Activated naive CD8-positive, alpha-beta T cell treated with anti-CD3 and anti-CD28 coated beads, Interleukin-2, amount 50 U/mL, for 24 hours (primary cell): Measurements from ENCODE around the gene SCAF1.

ENCODE experiments used
- ATAC-seq: fragments of 150-1000 bp; cut with Tn5 transposase; one replicate; pipeline ENCODE4 v1.10.0; 2021
- DNase-seq: peaks from one replicate; pipeline ENCODE4 v3.0.0; 2021
- H3K27ac Mint-ChIP-seq: one replicate; pipeline ENCODE4 v1.8.0; 2021; ENCODE audit warnings: mild to moderate bottlenecking, mixed read lengths
- H3K27me3 Mint-ChIP-seq: one replicate; pipeline ENCODE4 v1.8.0; 2021; ENCODE audit warnings: mixed read lengths
- H3K36me3 Mint-ChIP-seq: one replicate; pipeline ENCODE4 v1.8.0; 2021; ENCODE audit warnings: low read depth, mixed read lengths
- H3K4me1 Mint-ChIP-seq: one replicate; pipeline ENCODE4 v1.8.0; 2021; ENCODE audit warnings: mixed read lengths
- H3K4me3 Mint-ChIP-seq: one replicate; pipeline ENCODE4 v1.8.0; 2021; ENCODE audit warnings: mild to moderate bottlenecking, moderate library complexity, mixed read lengths
- H3K9me3 Mint-ChIP-seq: one replicate; pipeline ENCODE4 v1.8.0; 2021; ENCODE audit warnings: mixed read lengths

SCAF1 gene

GRCh38 chr19:49663224-49663623 is 21.2 kb downstream of the SCAF1 start:
- ATAC-seq (no peak), DNase-seq (no peak)
- peaks cover 2% of the 10 kb centered on the region for H3K27me3 Mint-ChIP-seq
- peaks cover 24% of the 10 kb centered on the region for H3K36me3 Mint-ChIP-seq
- H3K27ac Mint-ChIP-seq: no peak overlapping the region
- H3K4me1 Mint-ChIP-seq: peaks cover 36% of the 10 kb centered on the region
- no peaks in the 10 kb centered on the region for H3K9me3 Mint-ChIP-seq
- peak overlapping the region; percentile 100 for H3K4me3 Mint-ChIP-seq

GRCh38 chr19:49664171-49665035 is 22.4 kb downstream of the SCAF1 start:
- peak; percentile 95 for DNase-seq
- Mint-ChIP-seq H3K4me1 (peaks cover 36% of the 10 kb centered on the region), H3K9me3 (no peaks in the 10 kb centered on the region), H3K27me3 (peaks cover 2% of the 10 kb centered on the region), H3K36me3 (peaks cover 22% of the 10 kb centered on the region), H3K27ac (peak overlapping the region; percentile 95), H3K4me3 (peak overlapping the region; percentile 100)
- peak; percentile 64 for ATAC-seq

- Mint-ChIP-seq H3K4me3 (peak overlapping the region; percentile 100), H3K27me3 (peaks cover 2% of the 10 kb centered on the region), H3K36me3 (peaks cover 23% of the 10 kb centered on the region), H3K27ac (peak overlapping the region; percentile 95), H3K9me3 (no peaks in the 10 kb centered on the region), H3K4me1 (peaks cover 36% of the 10 kb centered on the region)
- ATAC-seq (no peak), DNase-seq (no peak)
Observed at GRCh38 chr19:49665036-49665350, 23.0 kb downstream of the SCAF1 start.

- peaks cover 19% of the 10 kb centered on the region for H3K36me3 Mint-ChIP-seq
- ATAC-seq (peak; percentile 88), DNase-seq (peak; percentile 100)
- peak within 1 kb of the TSS; percentile 95 for H3K27ac Mint-ChIP-seq
- H3K4me1 Mint-ChIP-seq: peaks cover 36% of the 10 kb centered on the region
- peak within 1 kb of the TSS; percentile 100 for H3K4me3 Mint-ChIP-seq
- no peaks in the 10 kb centered on the region for H3K9me3 Mint-ChIP-seq
- peaks cover 2% of the 10 kb centered on the region for H3K27me3 Mint-ChIP-seq
Observed at GRCh38 chr19:49665351-49666119, 23.5 kb downstream of the SCAF1 start, which contains the start of the genes BCL2L12 and IRF3. Gene BCL2L12 (plus strand): TSS chr19:49665933. CDS start chr19:49666693, 760 bp downstream. Gene IRF3 (minus strand): TSS chr19:49665857. CDS start chr19:49664838, 1,019 bp downstream.

- Mint-ChIP-seq H3K4me1 (peaks cover 36% of the 10 kb centered on the region), H3K9me3 (no peaks in the 10 kb centered on the region), H3K27me3 (peaks cover 2% of the 10 kb centered on the region), H3K36me3 (peaks cover 19% of the 10 kb centered on the region), H3K27ac (peak overlapping the region; percentile 95), H3K4me3 (peak overlapping the region; percentile 100)
- ATAC-seq (no peak), DNase-seq (no peak)
Observed at GRCh38 chr19:49666120-49666444, 24.1 kb downstream of the SCAF1 start.

- H3K4me1 Mint-ChIP-seq: peaks cover 41% of the 10 kb centered on the region
- no peaks in the 10 kb centered on the region for H3K9me3 Mint-ChIP-seq
- DNase-seq: no peak
- no peak overlapping the region for H3K27ac Mint-ChIP-seq
- no peak for ATAC-seq
- H3K4me3 Mint-ChIP-seq: peak overlapping the region; percentile 100
- H3K27me3 Mint-ChIP-seq: peaks cover 2% of the 10 kb centered on the region
- peaks cover 20% of the 10 kb centered on the region for H3K36me3 Mint-ChIP-seq
Observed at GRCh38 chr19:49667473-49667872, 25.5 kb downstream of the SCAF1 start.

- Mint-ChIP-seq H3K27me3 (peaks cover 2% of the 10 kb centered on the region), H3K4me1 (peaks cover 26% of the 10 kb centered on the region), H3K9me3 (no peaks in the 10 kb centered on the region), H3K27ac (no peak overlapping the region), H3K36me3 (peaks cover 15% of the 10 kb centered on the region), H3K4me3 (no peak overlapping the region)
- DNase-seq (no peak), ATAC-seq (no peak)
Observed at GRCh38 chr19:49669516-49669915, 27.5 kb downstream of the SCAF1 start.

- ATAC-seq: peak; percentile 10
- H3K27ac Mint-ChIP-seq: peak overlapping the region; percentile 16
Observed at GRCh38 chr19:49672131-49672919, 30.3 kb downstream of the SCAF1 start.

GRCh38 chr19:49676136-49676783 is 34.3 kb downstream of the SCAF1 start:
- peaks cover 52% of the 10 kb centered on the region for H3K4me1 Mint-ChIP-seq
- no peaks in the 10 kb centered on the region for H3K27me3 Mint-ChIP-seq
- H3K9me3 Mint-ChIP-seq: no peaks in the 10 kb centered on the region
- no peak for DNase-seq
- ATAC-seq: no peak
- H3K36me3 Mint-ChIP-seq: peaks cover 26% of the 10 kb centered on the region
- peak overlapping the region; percentile 95 for H3K27ac Mint-ChIP-seq
- peak overlapping the region; percentile 98 for H3K4me3 Mint-ChIP-seq

More at GRCh38 chr19:49672131-49672919, 30.3 kb downstream of the SCAF1 start:
- Mint-ChIP-seq H3K9me3 (no peaks in the 10 kb centered on the region), H3K4me3 (no peak overlapping the region), H3K27me3 (no peaks in the 10 kb centered on the region), H3K4me1 (peaks cover 24% of the 10 kb centered on the region), H3K36me3 (peaks cover 13% of the 10 kb centered on the region)
- DNase-seq: peak; percentile 85

GRCh38 chr19:49676784-49677230 is 34.8 kb downstream of the SCAF1 start:
- peak; percentile 98 for DNase-seq
- Mint-ChIP-seq H3K27ac (peak overlapping the region; percentile 95), H3K4me3 (peak overlapping the region; percentile 98), H3K27me3 (no peaks in the 10 kb centered on the region), H3K36me3 (peaks cover 29% of the 10 kb centered on the region), H3K4me1 (peaks cover 52% of the 10 kb centered on the region), H3K9me3 (no peaks in the 10 kb centered on the region)
- ATAC-seq: peak; percentile 76

- ATAC-seq (no peak), DNase-seq (peak; percentile 56)
- no peaks in the 10 kb centered on the region for H3K9me3 Mint-ChIP-seq
- peak within 1 kb of the TSS; percentile 98 for H3K4me3 Mint-ChIP-seq
- H3K4me1 Mint-ChIP-seq: peaks cover 52% of the 10 kb centered on the region
- H3K27ac Mint-ChIP-seq: peak within 1 kb of the TSS; percentile 95
- peaks cover 34% of the 10 kb centered on the region for H3K36me3 Mint-ChIP-seq
- no peaks in the 10 kb centered on the region for H3K27me3 Mint-ChIP-seq
Observed at GRCh38 chr19:49677231-49677900, 35.4 kb downstream of the SCAF1 start, which contains the start of gene PRMT1. Gene PRMT1 (plus strand): TSS chr19:49677271. CDS start chr19:49677281, 10 bp downstream.

GRCh38 chr19:49677901-49678674 is 36.1 kb downstream of the SCAF1 start:
- DNase-seq (peak; percentile 83), ATAC-seq (peak; percentile 30)
- H3K9me3 Mint-ChIP-seq: no peaks in the 10 kb centered on the region
- H3K27me3 Mint-ChIP-seq: no peaks in the 10 kb centered on the region
- H3K27ac Mint-ChIP-seq: peak overlapping the region; percentile 93
- H3K4me3 Mint-ChIP-seq: peak overlapping the region; percentile 98
- H3K36me3 Mint-ChIP-seq: peaks cover 38% of the 10 kb centered on the region
- peaks cover 53% of the 10 kb centered on the region for H3K4me1 Mint-ChIP-seq
